DOHH2 (cell line): Measurements from ENCODE around the gene TBC1D10A.

Experiments
- H3F3A ChIP-seq: fragments of 200-600 bp; sonication (generic), shearing (Covaris generic); 2 replicates; pipeline ENCODE4 v1.6.0; 2016; ENCODE audit warnings: antibody characterized with exemption, mild to moderate bottlenecking; ENCODE audit not compliant: control insufficient read depth, insufficient read depth
- H3K27ac ChIP-seq: fragments of 200-600 bp; sonication (generic); 2 replicates; pipeline ENCODE4 v1.5.1; 2014; ENCODE audit warnings: low read depth, mild to moderate bottlenecking, low read length, moderate library complexity
- H3K27me3 ChIP-seq: fragments of 200-600 bp; sonication (generic); 2 replicates; pipeline ENCODE4 v1.6.1; 2014; ENCODE audit warnings: mild to moderate bottlenecking, low read length, mixed read lengths; ENCODE audit not compliant: control insufficient read depth
- H3K36me3 ChIP-seq: fragments of 200-600 bp; sonication (generic); 2 replicates; pipeline ENCODE4 v1.6.1; 2014; ENCODE audit warnings: mild to moderate bottlenecking, low read length, moderate library complexity, mixed read lengths; ENCODE audit not compliant: control insufficient read depth
- H3K4me1 ChIP-seq: fragments of 200-600 bp; sonication (generic); 2 replicates; pipeline ENCODE4 v1.6.1; 2014; ENCODE audit warnings: mild to moderate bottlenecking, low read length, mixed read lengths; ENCODE audit not compliant: control insufficient read depth
- H3K4me2 ChIP-seq: fragments of 200-600 bp; sonication (generic); 2 replicates; pipeline ENCODE4 v1.6.0; 2014; ENCODE audit warnings: mild to moderate bottlenecking, low read length, moderate library complexity
- H3K4me3 ChIP-seq: fragments of 200-600 bp; sonication (generic); 2 replicates; pipeline ENCODE4 v1.5.1; 2014; ENCODE audit warnings: mild to moderate bottlenecking, low read length, mixed read lengths
- H3K79me2 ChIP-seq: fragments of 200-600 bp; sonication (generic); 2 replicates; pipeline ENCODE4 v1.6.1; 2014; ENCODE audit warnings: mild to moderate bottlenecking, low read length, mixed read lengths; ENCODE audit not compliant: control insufficient read depth
- H3K9me2 ChIP-seq: fragments of 200-600 bp; sonication (generic); replicated peaks from 2 replicates; pipeline ENCODE4 v1.6.1; 2014; ENCODE audit warnings: mild to moderate bottlenecking, low read length, mixed read lengths; ENCODE audit not compliant: control insufficient read depth
- H3K9me3 ChIP-seq: fragments of 200-600 bp; sonication (generic); 2 replicates; pipeline ENCODE4 v1.6.1; 2014; ENCODE audit warnings: antibody characterized with exemption, low read length, mixed read lengths; ENCODE audit not compliant: control insufficient read depth, insufficient read depth
- H4K20me1 ChIP-seq: fragments of 200-600 bp; sonication (generic); 2 replicates; pipeline ENCODE4 v1.6.0; 2014; ENCODE audit warnings: low read depth, mild to moderate bottlenecking, antibody characterized with exemption, low read length, moderate library complexity; ENCODE audit not compliant: control insufficient read depth, insufficient read depth
- EZH2phosphoT487 ChIP-seq: fragments of 200-600 bp; sonication (generic); IDR thresholded peaks from 2 replicates; pipeline ENCODE4 v1.6.1; 2017; ENCODE audit warnings: borderline replicate concordance, mild to moderate bottlenecking, antibody characterized with exemption, low read length, moderate library complexity, mixed read lengths
- TF ChIP-seq, protein P1 (sequence below): fragments of 200-600 bp; sonication (generic); IDR thresholded peaks from one replicate; pipeline ENCODE4 v1.5.1; 2014; ENCODE audit warnings: antibody characterized with exemption, mild to moderate bottlenecking, low read depth, low read length; ENCODE audit not compliant: poor library complexity, severe bottlenecking

TBC1D10A gene

DNA sequence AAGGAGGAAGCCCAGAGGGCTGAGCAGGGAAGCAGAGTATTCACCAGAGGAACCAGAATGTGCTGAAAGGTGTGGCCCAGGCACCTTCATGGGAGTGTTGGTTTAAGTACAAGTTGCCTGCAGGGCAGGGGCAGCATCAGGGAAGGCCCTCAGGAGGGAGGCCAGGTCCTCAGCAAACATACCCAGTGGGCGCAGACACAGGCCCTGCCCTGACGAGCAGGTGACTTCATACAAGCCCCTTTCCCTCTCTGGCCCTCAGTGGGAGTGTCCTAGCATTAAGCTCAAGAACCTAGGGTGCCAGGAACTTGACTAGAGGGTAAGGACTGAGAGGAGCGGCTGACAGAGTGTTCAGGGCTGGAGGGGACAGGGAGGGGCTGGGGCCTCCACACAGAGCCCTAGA, 29.9 kb downstream of the TBC1D10A start:
- Histone ChIP-seq H3K4me1 (peaks cover 7% of the 10 kb centered on the region), H3K4me3 (no peak overlapping the region), H3K9me2 (no peaks in the 10 kb centered on the region), H4K20me1 (no peaks in the 10 kb centered on the region), H3K9me3 (no peaks in the 10 kb centered on the region), H3K27me3 (no peaks in the 10 kb centered on the region), H3K36me3 (peaks cover 3% of the 10 kb centered on the region; the same call in 1 of the 2 replicates), H3K79me2 (no peaks in the 10 kb centered on the region), H3K4me2 (no peak overlapping the region), H3F3A (no peaks in the 10 kb centered on the region), H3K27ac (no peak overlapping the region)
- TF ChIP-seq, protein P1, sequence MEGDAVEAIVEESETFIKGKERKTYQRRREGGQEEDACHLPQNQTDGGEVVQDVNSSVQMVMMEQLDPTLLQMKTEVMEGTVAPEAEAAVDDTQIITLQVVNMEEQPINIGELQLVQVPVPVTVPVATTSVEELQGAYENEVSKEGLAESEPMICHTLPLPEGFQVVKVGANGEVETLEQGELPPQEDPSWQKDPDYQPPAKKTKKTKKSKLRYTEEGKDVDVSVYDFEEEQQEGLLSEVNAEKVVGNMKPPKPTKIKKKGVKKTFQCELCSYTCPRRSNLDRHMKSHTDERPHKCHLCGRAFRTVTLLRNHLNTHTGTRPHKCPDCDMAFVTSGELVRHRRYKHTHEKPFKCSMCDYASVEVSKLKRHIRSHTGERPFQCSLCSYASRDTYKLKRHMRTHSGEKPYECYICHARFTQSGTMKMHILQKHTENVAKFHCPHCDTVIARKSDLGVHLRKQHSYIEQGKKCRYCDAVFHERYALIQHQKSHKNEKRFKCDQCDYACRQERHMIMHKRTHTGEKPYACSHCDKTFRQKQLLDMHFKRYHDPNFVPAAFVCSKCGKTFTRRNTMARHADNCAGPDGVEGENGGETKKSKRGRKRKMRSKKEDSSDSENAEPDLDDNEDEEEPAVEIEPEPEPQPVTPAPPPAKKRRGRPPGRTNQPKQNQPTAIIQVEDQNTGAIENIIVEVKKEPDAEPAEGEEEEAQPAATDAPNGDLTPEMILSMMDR, result no peak
- no peak for TF ChIP-seq EZH2phosphoT487

DNA sequence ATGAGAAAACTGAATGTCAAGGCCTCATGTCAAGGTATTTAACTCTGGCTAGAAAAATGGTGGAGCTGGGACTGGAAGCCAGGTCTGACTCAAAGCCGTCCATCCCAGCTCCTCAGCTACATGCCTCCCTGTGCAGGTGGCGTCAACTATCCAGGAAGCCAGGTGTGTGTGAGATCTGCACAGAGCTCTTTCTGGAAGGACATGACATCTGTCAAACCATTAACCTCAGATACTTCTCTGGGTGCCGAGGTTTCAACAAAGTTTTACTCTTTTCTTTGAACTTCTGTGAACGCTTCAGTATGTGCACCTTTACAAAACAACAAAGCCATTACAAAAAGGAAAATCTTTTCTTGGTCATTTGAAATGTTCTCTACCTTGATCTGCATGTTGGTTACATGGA, 30.4 kb downstream of the TBC1D10A start:
- no peaks in the 10 kb centered on the region for H3F3A ChIP-seq
- H3K9me2 ChIP-seq, result no peaks in the 10 kb centered on the region
- TF ChIP-seq EZH2phosphoT487, result no peak
- TF ChIP-seq, protein P1, result no peak
- no peaks in the 10 kb centered on the region for H3K9me3 ChIP-seq
- no peaks in the 10 kb centered on the region for H3K79me2 ChIP-seq
- no peaks in the 10 kb centered on the region for H4K20me1 ChIP-seq
- H3K4me1 ChIP-seq, result peaks cover 5% of the 10 kb centered on the region
- no peak overlapping the region for H3K4me3 ChIP-seq
- H3K27me3 ChIP-seq, result no peaks in the 10 kb centered on the region
- no peak overlapping the region for H3K4me2 ChIP-seq
- no peaks in the 10 kb centered on the region; the same call in 1 of the 2 replicates for H3K36me3 ChIP-seq
- H3K27ac ChIP-seq, result no peak overlapping the region

DNA sequence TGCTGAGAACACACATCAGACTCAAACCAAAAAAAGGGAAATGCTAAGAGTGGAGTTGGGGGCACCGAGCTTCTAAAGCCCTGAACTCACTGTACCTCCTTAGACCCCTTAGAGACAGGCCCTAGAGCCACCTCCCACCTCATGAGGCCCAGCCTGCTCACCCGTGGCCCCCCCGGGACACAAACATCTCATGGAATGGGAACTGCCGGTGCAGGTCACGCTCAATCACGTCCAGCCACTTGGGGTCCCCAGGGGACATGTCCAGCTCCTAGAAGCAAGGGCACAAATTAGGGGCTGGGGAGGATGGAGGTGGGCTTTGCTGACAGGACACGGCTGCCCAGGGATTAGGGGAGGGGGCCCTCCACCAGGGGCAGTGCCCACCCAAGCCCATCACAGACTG, 31.2 kb downstream of the TBC1D10A start:
- Histone ChIP-seq H3K27me3 (no peaks in the 10 kb centered on the region), H3K9me2 (no peaks in the 10 kb centered on the region), H3K27ac (no peak overlapping the region), H3K4me2 (no peak overlapping the region), H3F3A (no peaks in the 10 kb centered on the region), H3K9me3 (no peaks in the 10 kb centered on the region), H3K36me3 (no peaks in the 10 kb centered on the region), H3K4me1 (peaks cover 10% of the 10 kb centered on the region), H4K20me1 (no peaks in the 10 kb centered on the region), H3K79me2 (no peaks in the 10 kb centered on the region), H3K4me3 (no peak overlapping the region)
- TF ChIP-seq, protein P1, result no peak
- TF ChIP-seq EZH2phosphoT487, result no peak
